CD4-positive, alpha-beta T cell treated with Interleukin-15 for 4 hours (primary cell): Measurements from ENCODE around the gene ZNF253.
"Not testable (repeated sequence)": the region's sequence is repeated elsewhere in the genome, so short reads cannot be mapped to it uniquely, and the experiment has no call there.

Experiments
- DNase-seq: peaks from one replicate; pipeline ENCODE4 v3.0.0-alpha.2; 2020; ENCODE audit warnings: low spot score

ZNF253 gene

GRCh38 chr19:19865750-19866610 lies at the start of gene ZNF253:
TSS of gene ZNF253 (plus strand) at chr19:19865882. CDS start at chr19:19865997, 115 bp downstream.
- peak; percentile 94 for DNase-seq

- no peak for DNase-seq
Measured at GRCh38 chr19:19816679-19817078, 49.0 kb upstream of the ZNF253 start.

- DNase-seq, result peak; percentile 75
Measured at GRCh38 chr19:19817357-19817756, 48.3 kb upstream of the ZNF253 start.

- DNase-seq, result peak; percentile 2
Measured at GRCh38 chr19:19820774-19821320, 44.8 kb upstream of the ZNF253 start.

GRCh38 chr19:19821366-19821951 lies 44.2 kb upstream of the ZNF253 start, which contains the start of gene ZNF506:
TSS of gene ZNF506 (minus strand) at chr19:19821750. CDS start at chr19:19821603, 147 bp downstream.
- DNase-seq, result peak; percentile 97

GRCh38 chr19:19821976-19822375 lies 43.7 kb upstream of the ZNF253 start:
- DNase-seq, result peak; percentile 1

- DNase-seq, result no peak
Measured at GRCh38 chr19:19823916-19824315, 41.8 kb upstream of the ZNF253 start.

GRCh38 chr19:19826875-19827274 lies 38.8 kb upstream of the ZNF253 start:
- no peak for DNase-seq

GRCh38 chr19:19835560-19836038 lies 30.1 kb upstream of the ZNF253 start:
- DNase-seq, result no peak

GRCh38 chr19:19847781-19848180 lies 17.9 kb upstream of the ZNF253 start:
- no peak for DNase-seq

GRCh38 chr19:19849056-19849455 lies 16.6 kb upstream of the ZNF253 start:
- no peak for DNase-seq

GRCh38 chr19:19851740-19852139 lies 13.9 kb upstream of the ZNF253 start:
- not testable (repeated sequence) for DNase-seq

- no peak for DNase-seq
Measured at GRCh38 chr19:19858751-19859150, 6.9 kb upstream of the ZNF253 start.

- peak; percentile 55 for DNase-seq
Measured at GRCh38 chr19:19860756-19861390, 4.8 kb upstream of the ZNF253 start.

- DNase-seq, result peak; percentile 52
Measured at GRCh38 chr19:19866611-19867248, 1.0 kb downstream of the ZNF253 start.

- not testable (repeated sequence) for DNase-seq
Measured at GRCh38 chr19:19870086-19870485, 4.4 kb downstream of the ZNF253 start.

- DNase-seq, result no peak
Measured at GRCh38 chr19:19871932-19872331, 6.2 kb downstream of the ZNF253 start.

GRCh38 chr19:19873381-19873780 lies 7.7 kb downstream of the ZNF253 start:
- DNase-seq, result no peak

- DNase-seq, result no peak
Measured at GRCh38 chr19:19877724-19878123, 12.0 kb downstream of the ZNF253 start.

GRCh38 chr19:19884583-19884982 lies 18.9 kb downstream of the ZNF253 start:
- DNase-seq, result no peak

GRCh38 chr19:19892055-19892941 lies 26.6 kb downstream of the ZNF253 start:
- DNase-seq, result not testable (repeated sequence)
